Measurements from ENCODE around the gene MBOAT1.

- TF ChIP-seq CTCF (IDR thresholded peaks at IDR 0.05; ENCODE audit: poor library complexity): no peak
- no peak for TF ChIP-seq EZH2 (IDR thresholded peaks at IDR 0.05; ENCODE audit: borderline replicate concordance)
These were observed 28.8 kb upstream of the MBOAT1 start for GRCh38 chr6:20241102-20241501.

Measured in hepatocyte (in vitro differentiated cells).